HG03575 (cell line): ENCODE results near the gene OR2V2.
"Not testable (repeated sequence)": the region's sequence is repeated elsewhere in the genome, so short reads cannot be mapped to it uniquely, and the experiment has no call there.

Experiments
- ATAC-seq: cut with Tn5 transposase; IDR thresholded peaks from one replicate; pipeline ENCODE4 v1.9.1; 2021; ENCODE audit not compliant: unreplicated experiment, insufficient number of reproducible peaks, low FRiP score; ENCODE audit errors: extremely low read depth

Gene OR2V2

GRCh38 chr5:181136361-181136955, 10.9 kb upstream of the OR2V2 start:
- no peak for ATAC-seq

- no peak for ATAC-seq
These were observed 9.1 kb upstream of the OR2V2 start for GRCh38 chr5:181138258-181138657.

DNA sequence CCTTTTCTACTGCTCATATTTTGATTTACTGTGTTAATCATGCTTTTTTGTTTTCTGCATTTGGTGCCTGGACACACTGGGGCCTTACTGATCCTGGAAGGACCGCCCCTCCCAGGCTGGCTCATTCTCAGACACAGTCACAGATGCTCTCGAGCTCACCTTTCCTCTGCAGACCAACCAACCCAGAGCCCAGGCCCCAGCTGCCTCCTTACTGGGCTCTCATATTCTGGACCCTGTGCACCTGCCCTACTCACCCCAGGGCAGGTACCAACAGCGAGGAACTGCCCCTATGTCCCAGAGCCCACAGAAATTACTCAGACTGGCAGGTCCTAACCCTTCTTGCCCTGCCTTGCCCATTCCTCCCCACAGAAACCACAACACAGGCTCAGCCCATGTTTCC, 6.6 kb upstream of the OR2V2 start:
- no peak for ATAC-seq

DNA sequence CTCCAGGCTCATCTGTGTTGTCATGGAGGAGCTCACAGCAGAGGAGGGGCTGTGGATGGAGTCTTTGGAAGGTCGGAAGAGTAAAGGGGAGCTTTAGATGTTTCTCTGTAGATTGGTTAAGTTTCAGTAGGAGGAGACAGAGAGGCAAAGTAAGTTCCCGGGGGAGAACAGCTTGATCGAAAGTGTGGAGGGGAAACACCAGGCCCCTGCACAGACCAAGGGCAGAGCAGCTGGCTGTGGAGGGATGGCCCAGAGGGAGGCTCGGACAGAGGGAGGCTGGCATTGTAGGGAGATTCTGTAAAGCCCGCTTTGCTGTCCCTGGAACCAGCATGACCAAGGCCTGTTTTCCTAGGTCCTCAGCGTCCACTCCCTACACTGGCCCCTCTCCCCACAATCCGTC, 5.3 kb upstream of the OR2V2 start:
- ATAC-seq: no peak

GRCh38 chr5:181145133-181145532, 2.3 kb upstream of the OR2V2 start:
- no peak for ATAC-seq

- ATAC-seq: no peak
These were observed 2.0 kb downstream of the OR2V2 start for GRCh38 chr5:181149355-181149754.

GRCh38 chr5:181149806-181150733, 2.7 kb downstream of the OR2V2 start:
- ATAC-seq: no peak

GRCh38 chr5:181151146-181151545, 3.8 kb downstream of the OR2V2 start:
- ATAC-seq: no peak

GRCh38 chr5:181152406-181152805, 5.0 kb downstream of the OR2V2 start:
- ATAC-seq: no peak

- no peak for ATAC-seq
These were observed 6.4 kb downstream of the OR2V2 start for GRCh38 chr5:181153814-181154213.

DNA sequence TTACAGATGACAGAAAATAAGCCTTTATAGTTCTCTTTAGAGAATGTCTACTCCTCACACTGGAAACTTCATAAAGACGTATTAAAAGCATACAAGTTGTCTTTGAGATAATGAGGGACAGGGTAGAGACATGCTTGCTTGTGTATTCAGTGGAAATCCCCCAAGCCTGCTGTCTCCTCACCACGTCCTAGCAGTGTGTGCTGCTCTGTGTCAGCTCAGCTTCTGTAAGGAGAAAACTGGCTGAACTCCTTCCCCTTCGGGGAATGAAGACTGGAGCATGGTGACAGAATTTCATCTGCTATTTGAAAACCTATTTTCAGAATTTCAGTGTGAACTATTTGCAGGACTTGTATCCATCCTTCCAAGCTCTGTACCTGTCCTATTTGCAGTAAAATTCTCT, 9.4 kb downstream of the OR2V2 start:
- no peak for ATAC-seq

GRCh38 chr5:181158869-181159268, 11.5 kb downstream of the OR2V2 start:
- no peak for ATAC-seq

DNA sequence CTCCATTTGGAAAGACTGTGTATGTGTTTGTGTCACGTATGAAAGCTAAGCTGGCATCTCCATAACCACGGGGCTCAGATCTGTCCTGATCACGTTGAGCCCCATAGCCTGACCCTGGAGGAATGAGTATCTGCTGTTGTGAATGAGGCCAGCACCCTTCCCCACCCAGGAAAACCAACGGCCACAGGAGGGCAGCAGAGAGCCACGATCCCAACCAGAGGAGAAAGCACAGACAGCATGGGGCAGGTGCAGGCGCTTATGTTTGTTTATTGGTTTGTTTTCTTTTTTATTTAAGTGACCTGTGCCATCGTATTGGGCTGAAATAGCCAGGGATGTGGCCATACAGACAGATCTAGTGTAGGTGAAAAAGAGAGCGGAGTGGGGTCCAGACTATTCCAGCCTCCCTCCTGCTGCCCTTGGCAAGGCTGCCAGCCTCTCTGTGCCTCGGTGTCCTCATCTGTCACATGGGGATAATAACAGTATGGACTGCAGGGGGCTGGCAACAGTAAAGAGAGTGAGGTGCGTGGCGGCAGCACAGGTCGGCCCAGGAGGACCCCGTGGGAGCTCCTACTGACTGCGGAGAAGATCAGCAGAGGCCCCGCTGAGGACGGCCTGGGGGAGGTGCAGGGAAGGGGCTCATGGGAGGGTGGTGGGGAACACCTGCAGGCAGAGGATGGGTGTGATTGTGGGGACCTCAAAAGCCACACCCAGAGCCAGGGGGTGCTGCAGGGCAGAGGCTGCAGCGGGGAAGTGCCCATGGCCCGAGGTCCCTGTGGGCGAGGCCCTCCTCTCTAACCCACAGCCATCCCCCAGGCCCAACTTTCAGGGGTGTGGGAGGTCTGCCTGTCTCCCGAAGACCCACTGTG, 12.1 kb downstream of the OR2V2 start:
- ATAC-seq: no peak

- ATAC-seq: no peak
These were observed 12.9 kb downstream of the OR2V2 start for GRCh38 chr5:181160152-181160754.

GRCh38 chr5:181160755-181161533, 13.6 kb downstream of the OR2V2 start:
- ATAC-seq: not testable (repeated sequence)

GRCh38 chr5:181161534-181162175, 14.3 kb downstream of the OR2V2 start:
- ATAC-seq: no peak

DNA sequence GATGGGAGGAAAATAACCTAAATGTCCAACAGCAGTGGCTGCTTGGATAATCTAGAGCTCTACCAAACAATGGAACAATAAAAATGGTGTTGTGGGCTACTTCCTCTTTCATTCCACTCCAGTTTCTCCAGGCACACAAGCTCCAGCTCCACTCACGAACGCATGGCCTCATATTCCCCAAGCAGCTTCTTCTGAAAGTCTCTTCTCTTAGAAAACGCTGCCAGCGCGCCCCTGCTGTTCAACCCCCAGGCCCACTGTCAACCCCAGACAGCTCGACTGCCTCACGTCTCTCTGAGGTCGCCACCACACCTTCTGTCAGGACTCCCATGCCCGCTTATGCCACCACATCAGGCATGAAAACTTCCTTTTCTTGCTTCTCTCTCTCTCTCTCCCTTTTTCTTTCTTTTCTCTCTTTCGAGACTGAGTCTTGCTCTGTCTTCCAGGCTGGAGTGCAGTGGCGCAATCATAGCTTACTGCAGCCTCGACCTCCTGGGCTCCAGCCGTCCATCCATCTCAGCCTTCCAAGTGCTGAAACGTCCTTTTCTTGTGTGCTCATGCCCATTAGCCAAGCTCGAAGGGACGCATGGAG, 16.2 kb downstream of the OR2V2 start:
- ATAC-seq: no peak
